Vagina (tissue), 2 donors: Measurements from ENCODE around the gene DPYSL5. TPM values are rescaled to one million over a fixed set of nuclear protein-coding genes. Genes with fewer than 3 reads are reported as not detected.
A peak's percentile ranks its signal among the peaks of the same experiment; 100 is the strongest.

Source experiments
- DNase-seq, 2 donors: peaks; one replicate each; pipeline ENCODE4 v3.0.0-alpha.2; 2017; ENCODE audit errors: extremely low spot score in 2 of 2
- H3K27ac ChIP-seq: fragments of 200-600 bp; sonication (generic); one replicate; pipeline ENCODE4 v1.5.1; 2019
- H3K27me3 ChIP-seq: fragments of 200-600 bp; sonication (generic); one replicate; pipeline ENCODE4 v1.5.1; 2019
- H3K36me3 ChIP-seq, 2 donors: fragments of 200-600 bp; sonication (generic); one replicate each; pipeline ENCODE4 v1.5.1; 2017 to 2019
- H3K4me1 ChIP-seq: fragments of 200-600 bp; sonication (generic); one replicate; pipeline ENCODE4 v1.5.1; 2019
- H3K4me3 ChIP-seq, 2 donors: fragments of 200-600 bp; sonication (generic); 1 replicate in 1 of 2; 2 replicates in 1 of 2; pipeline ENCODE4 v1.5.1; 2016 to 2019
- H3K9me3 ChIP-seq: fragments of 200-600 bp; sonication (generic); one replicate; pipeline ENCODE4 v1.5.1; 2019
- CTCF ChIP-seq, 3 experiments: fragments of 450-650 bp in 2 of 3; fragments of 200-600 bp in 1 of 3; sonication (generic) in 1 of 3; IDR thresholded peaks; one replicate each; pipeline ENCODE4 v1.5.1; 2017 to 2019; ENCODE audit warnings: antibody characterized with exemption in 3 of 3, mild to moderate bottlenecking in 2 of 3, moderate library complexity in 2 of 3
- POLR2A ChIP-seq, 2 donors: fragments of 450-650 bp; IDR thresholded peaks; one replicate each; pipeline ENCODE4 v1.6.1; 2017; ENCODE audit warnings: antibody characterized with exemption in 2 of 2, mild to moderate bottlenecking in 2 of 2, moderate library complexity in 2 of 2
- POLR2AphosphoS5 ChIP-seq, 2 donors: sonication (generic); formaldehyde crosslinking; IDR thresholded peaks; one replicate each; pipeline ENCODE4 v1.9.0; 2017; ENCODE audit warnings: antibody characterized with exemption in 2 of 2, mild to moderate bottlenecking in 2 of 2, low read depth in 1 of 2; ENCODE audit not compliant: insufficient read depth in 1 of 2
- intact Hi-C: fragments of 100-400 bp; cut with DNase I; formaldehyde crosslinking; loops from one replicate; pipeline ENCODE4 v1.15.1; 2023
- total RNA-seq: library from RNA; depleted of rRNA; stranded (reverse); fragments of >200 nt; gene quantifications from one replicate; pipeline ENCODE4 v1.2.3, GENCODE V29; 2016

Gene DPYSL5
- total RNA-seq, 1 donor from 2014 or later: 0.74 TPM

GRCh38 chr2:26907416-26907815 is 59.5 kb downstream of the DPYSL5 start:
- no peaks in the 10 kb centered on the region for H3K36me3 ChIP-seq
- DNase-seq: peak in 1 of 2 donors; percentile 70
- intact Hi-C loops: no loop called here
- no peak overlapping the region for H3K4me3 ChIP-seq
- H3K4me1 ChIP-seq: no peaks in the 10 kb centered on the region
- H3K9me3 ChIP-seq: no peaks in the 10 kb centered on the region
- H3K27ac ChIP-seq: no peak overlapping the region
- TF ChIP-seq POLR2A (IDR thresholded peaks at IDR 0.05): no peak
- no peak for TF ChIP-seq CTCF (IDR thresholded peaks at IDR 0.05)
- no peak for TF ChIP-seq POLR2AphosphoS5 (IDR thresholded peaks at IDR 0.05; ENCODE audit: insufficient read depth in 1 of 2, low read depth in 1 of 2)
- no peaks in the 10 kb centered on the region for H3K27me3 ChIP-seq

GRCh38 chr2:26910176-26910575 is 62.2 kb downstream of the DPYSL5 start:
- no peak overlapping the region for H3K27ac ChIP-seq
- H3K9me3 ChIP-seq: no peaks in the 10 kb centered on the region
- H3K4me1 ChIP-seq: no peaks in the 10 kb centered on the region
- TF ChIP-seq CTCF (IDR thresholded peaks at IDR 0.05) (no peak), POLR2A (IDR thresholded peaks at IDR 0.05) (no peak), POLR2AphosphoS5 (IDR thresholded peaks at IDR 0.05; ENCODE audit: insufficient read depth in 1 of 2, low read depth in 1 of 2) (no peak)
- no peaks in the 10 kb centered on the region for H3K27me3 ChIP-seq
- H3K36me3 ChIP-seq: no peaks in the 10 kb centered on the region
- no peak for DNase-seq
- intact Hi-C loops: no loop called here
- H3K4me3 ChIP-seq: no peak overlapping the region

- intact Hi-C loops: no loop called here
- Histone ChIP-seq H3K27ac (no peak overlapping the region), H3K27me3 (no peaks in the 10 kb centered on the region), H3K4me1 (no peaks in the 10 kb centered on the region), H3K4me3 (no peak overlapping the region), H3K9me3 (no peaks in the 10 kb centered on the region), H3K36me3 (no peaks in the 10 kb centered on the region)
- no peak for TF ChIP-seq CTCF (IDR thresholded peaks at IDR 0.05)
- no peak for TF ChIP-seq POLR2A (IDR thresholded peaks at IDR 0.05)
- no peak for TF ChIP-seq POLR2AphosphoS5 (IDR thresholded peaks at IDR 0.05; ENCODE audit: insufficient read depth in 1 of 2, low read depth in 1 of 2)
- peak in 1 of 2 donors; percentile 16 for DNase-seq
Measured at GRCh38 chr2:26911911-26912861, 64.3 kb downstream of the DPYSL5 start.

- H3K27ac ChIP-seq: no peak overlapping the region
- TF ChIP-seq CTCF (IDR thresholded peaks at IDR 0.05) (no peak), POLR2AphosphoS5 (IDR thresholded peaks at IDR 0.05; ENCODE audit: insufficient read depth in 1 of 2, low read depth in 1 of 2) (no peak), POLR2A (IDR thresholded peaks at IDR 0.05) (no peak)
- intact Hi-C loops: no loop called here
- H3K4me3 ChIP-seq: no peak overlapping the region
- DNase-seq: peak in 1 of 2 donors; percentile 16
- no peaks in the 10 kb centered on the region for H3K4me1 ChIP-seq
- no peaks in the 10 kb centered on the region for H3K9me3 ChIP-seq
- no peaks in the 10 kb centered on the region for H3K27me3 ChIP-seq
- no peaks in the 10 kb centered on the region for H3K36me3 ChIP-seq
Measured at GRCh38 chr2:26913606-26913998, 65.7 kb downstream of the DPYSL5 start.
